Measurements from ENCODE around the gene DLL1.
"Not testable (repeated sequence)": the region's sequence is repeated elsewhere in the genome, so short reads cannot be mapped to it uniquely, and the experiment has no call there.

Gene DLL1

GRCh38 chr6:170269846-170270541, 20.9 kb downstream of the DLL1 start:
- no peak for TF ChIP-seq ZFX (IDR thresholded peaks at IDR 0.05)
- TF ChIP-seq, protein P1, sequence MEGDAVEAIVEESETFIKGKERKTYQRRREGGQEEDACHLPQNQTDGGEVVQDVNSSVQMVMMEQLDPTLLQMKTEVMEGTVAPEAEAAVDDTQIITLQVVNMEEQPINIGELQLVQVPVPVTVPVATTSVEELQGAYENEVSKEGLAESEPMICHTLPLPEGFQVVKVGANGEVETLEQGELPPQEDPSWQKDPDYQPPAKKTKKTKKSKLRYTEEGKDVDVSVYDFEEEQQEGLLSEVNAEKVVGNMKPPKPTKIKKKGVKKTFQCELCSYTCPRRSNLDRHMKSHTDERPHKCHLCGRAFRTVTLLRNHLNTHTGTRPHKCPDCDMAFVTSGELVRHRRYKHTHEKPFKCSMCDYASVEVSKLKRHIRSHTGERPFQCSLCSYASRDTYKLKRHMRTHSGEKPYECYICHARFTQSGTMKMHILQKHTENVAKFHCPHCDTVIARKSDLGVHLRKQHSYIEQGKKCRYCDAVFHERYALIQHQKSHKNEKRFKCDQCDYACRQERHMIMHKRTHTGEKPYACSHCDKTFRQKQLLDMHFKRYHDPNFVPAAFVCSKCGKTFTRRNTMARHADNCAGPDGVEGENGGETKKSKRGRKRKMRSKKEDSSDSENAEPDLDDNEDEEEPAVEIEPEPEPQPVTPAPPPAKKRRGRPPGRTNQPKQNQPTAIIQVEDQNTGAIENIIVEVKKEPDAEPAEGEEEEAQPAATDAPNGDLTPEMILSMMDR (conservative IDR thresholded peaks at IDR 0.05), result no peak
- no peak overlapping the region for H3K27ac ChIP-seq

DNA sequence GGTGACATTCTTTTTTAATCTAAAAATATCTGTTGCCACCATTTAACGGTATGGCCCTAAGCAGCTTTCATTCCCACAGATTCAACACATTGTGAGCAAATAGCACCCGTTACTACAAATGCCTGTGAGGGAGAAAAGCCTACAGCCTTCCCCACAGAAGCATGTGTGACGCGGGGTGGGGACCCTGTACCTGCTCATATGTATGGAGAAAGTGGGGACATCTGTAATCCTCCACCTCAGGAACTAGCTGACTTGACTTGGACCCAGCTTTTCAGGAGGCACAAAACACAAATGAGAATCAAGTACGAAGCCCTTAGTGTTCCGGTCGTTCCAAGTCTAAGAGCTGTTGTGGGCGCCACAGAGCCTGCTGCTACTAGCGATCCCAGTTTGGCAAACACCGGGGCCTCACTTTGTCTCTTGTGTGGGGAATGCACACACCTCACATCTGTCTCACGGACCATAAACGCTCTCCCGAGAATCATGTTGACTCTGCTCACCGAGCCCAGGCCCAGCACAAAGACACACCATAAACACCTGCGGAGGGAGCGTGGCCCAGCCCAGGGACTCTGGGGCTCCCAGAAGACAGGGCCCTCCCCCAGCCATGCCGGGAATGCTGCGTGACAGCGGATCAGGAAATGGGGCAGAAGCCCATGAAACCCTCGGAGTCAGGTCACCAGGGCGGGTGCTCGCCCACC, 21.6 kb downstream of the DLL1 start:
- no peak overlapping the region for H3K27ac ChIP-seq
- TF ChIP-seq ZFX (IDR thresholded peaks at IDR 0.05), result no peak
- TF ChIP-seq, protein P1 (conservative IDR thresholded peaks at IDR 0.05), result no peak

DNA sequence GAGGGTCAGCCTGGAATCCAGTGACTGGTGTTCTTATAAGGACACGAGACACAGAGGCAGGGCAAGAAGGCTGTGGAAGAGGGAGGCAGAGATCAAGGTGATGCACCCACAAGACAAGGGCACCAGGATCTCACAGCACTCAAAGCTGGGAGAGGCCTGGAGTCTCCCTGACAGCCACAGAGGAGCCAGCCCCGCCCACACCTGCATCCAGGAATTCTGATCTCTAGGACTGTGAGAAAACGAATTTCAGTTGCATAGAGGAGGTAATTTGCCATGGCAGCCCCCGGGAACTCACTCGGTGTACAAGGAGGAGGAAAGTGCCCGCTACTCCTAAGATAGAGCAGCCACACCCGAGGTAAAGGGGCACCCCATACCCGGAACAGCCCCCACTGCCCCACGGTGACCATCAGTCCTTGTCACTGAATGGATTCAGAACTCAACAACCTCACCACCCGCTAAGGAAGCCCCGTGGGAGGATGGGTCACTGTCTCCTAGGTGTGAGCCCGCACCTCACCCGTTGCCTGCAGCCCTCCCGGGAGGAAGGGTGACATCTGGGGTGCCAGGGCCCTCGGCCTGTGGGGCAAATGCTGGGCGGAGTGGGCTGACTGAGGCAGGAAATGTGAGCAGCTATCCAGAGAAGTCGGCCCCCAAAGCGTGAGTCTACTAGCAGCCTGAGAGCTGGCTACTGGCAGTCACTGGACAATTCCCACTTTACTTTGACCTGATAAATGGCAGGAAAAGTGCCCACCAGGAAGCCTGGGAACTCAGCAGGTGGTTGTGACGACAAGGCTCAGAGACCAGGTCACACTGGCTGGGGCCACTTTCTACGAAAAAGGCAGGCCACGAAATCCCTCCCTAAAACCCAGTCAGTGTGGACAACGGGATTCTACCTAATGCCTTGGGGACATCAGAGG, 22.4 kb downstream of the DLL1 start:
- TF ChIP-seq, protein P1 (conservative IDR thresholded peaks at IDR 0.05), result no peak
- no peak for TF ChIP-seq ZFX (IDR thresholded peaks at IDR 0.05)

DNA sequence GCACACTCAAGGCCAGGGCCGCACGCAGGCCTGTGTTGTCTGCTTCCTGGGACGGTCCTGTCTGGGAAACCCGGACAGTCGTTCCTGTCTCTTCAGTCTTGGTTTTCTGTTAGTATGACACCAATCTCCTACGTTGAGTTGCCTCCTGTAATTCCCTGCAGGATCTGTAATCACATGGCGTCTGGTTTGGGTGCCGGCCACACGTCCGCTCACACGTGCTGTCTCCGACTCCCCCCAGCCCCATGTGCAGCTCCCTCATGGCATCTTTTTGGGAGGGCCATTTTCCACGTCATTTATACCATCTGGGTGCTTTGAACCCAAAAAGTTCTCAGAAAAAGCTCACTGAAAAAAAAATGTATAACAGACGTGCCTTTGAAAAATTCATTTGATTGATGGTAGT, 23.2 kb downstream of the DLL1 start:
- no peak overlapping the region for H3K27ac ChIP-seq
- TF ChIP-seq, protein P1 (conservative IDR thresholded peaks at IDR 0.05), result no peak
- TF ChIP-seq ZFX (IDR thresholded peaks at IDR 0.05), result no peak

More for the DNA sequence above, 22.4 kb downstream of the DLL1 start:
- H3K27ac ChIP-seq, result no peak overlapping the region

GRCh38 chr6:170266061-170266825, 24.6 kb downstream of the DLL1 start:
- peak overlapping the region; percentile 18; the same call in 1 of the 2 replicates for H3K27ac ChIP-seq
- no peak for TF ChIP-seq ZFX (IDR thresholded peaks at IDR 0.05)
- TF ChIP-seq, protein P1 (conservative IDR thresholded peaks at IDR 0.05), result no peak

DNA sequence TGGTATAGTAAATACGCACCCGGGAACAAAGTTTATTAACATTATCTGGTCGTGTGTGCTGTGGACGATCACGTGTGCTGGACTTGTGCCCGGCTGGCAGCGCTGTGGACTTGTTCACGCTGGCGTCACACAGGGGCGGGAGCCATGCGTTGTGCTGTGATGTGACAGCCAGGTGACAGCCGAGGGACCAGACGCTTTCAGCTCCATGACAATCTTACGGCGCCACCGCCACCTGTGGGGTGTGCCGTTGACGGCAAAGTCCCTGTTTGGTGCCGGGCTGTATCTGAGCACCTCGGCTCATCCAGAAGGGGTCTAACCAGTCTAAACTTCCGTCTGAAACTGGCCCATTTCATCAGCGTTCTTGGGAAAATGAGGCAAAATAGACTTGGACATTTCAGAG, 25.2 kb downstream of the DLL1 start:
- peak overlapping the region; percentile 18; the same call in 1 of the 2 replicates for H3K27ac ChIP-seq
- TF ChIP-seq, protein P1 (conservative IDR thresholded peaks at IDR 0.05), result no peak
- no peak for TF ChIP-seq ZFX (IDR thresholded peaks at IDR 0.05)

DNA sequence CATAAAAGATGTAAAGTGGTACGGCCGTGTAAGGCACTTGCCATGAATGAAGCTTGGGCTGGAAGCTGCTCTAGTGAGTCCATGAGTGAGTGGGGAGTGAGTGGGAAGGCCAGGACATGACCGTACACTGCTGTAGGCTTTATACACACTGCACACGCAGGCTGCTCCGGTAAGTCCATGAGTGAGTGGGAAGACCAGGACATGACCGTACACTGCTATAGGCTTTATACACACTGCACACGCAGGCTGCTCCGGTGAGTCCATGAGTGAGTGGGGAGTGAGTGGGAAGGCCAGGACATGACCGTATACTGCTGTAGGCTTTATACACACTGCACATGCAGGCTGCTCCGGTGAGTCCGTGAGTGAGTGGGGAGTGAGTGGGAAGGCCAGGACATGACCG, 26.2 kb downstream of the DLL1 start:
- H3K27ac ChIP-seq, result not testable (repeated sequence)

Measured in C4-2B (cell line).